Islet precursor cell (in vitro differentiated cells): ENCODE data around the gene NHLH1.

Experiments
- DNase-seq: peaks from one replicate; pipeline ENCODE4 v3.0.0-alpha.2; 2018

The NHLH1 gene

GRCh38 chr1:160366731-160367515 is at the start of gene NHLH1:
NHLH1 (plus strand) TSS chr1:160367071; CDS start chr1:160370732, 3,661 bp downstream.
- DNase-seq = no peak

GRCh38 chr1:160322831-160323230 is 44.0 kb upstream of the NHLH1 start:
- DNase-seq = no peak

GRCh38 chr1:160325252-160325651 is 41.6 kb upstream of the NHLH1 start:
- no peak for DNase-seq

GRCh38 chr1:160326418-160326817 is 40.5 kb upstream of the NHLH1 start:
- DNase-seq = no peak

GRCh38 chr1:160328184-160328583 is 38.7 kb upstream of the NHLH1 start:
- DNase-seq = no peak

- no peak for DNase-seq
Observed at GRCh38 chr1:160330119-160330518, 36.8 kb upstream of the NHLH1 start.

- DNase-seq = no peak
Observed at GRCh38 chr1:160332516-160332915, 34.4 kb upstream of the NHLH1 start.

- no peak for DNase-seq
Observed at GRCh38 chr1:160338580-160338979, 28.3 kb upstream of the NHLH1 start.

GRCh38 chr1:160340146-160340545 is 26.7 kb upstream of the NHLH1 start:
- no peak for DNase-seq

GRCh38 chr1:160340866-160341265 is 26.0 kb upstream of the NHLH1 start:
- DNase-seq = no peak

- no peak for DNase-seq
Observed at GRCh38 chr1:160342526-160342925, 24.3 kb upstream of the NHLH1 start.

GRCh38 chr1:160342953-160343869 is 23.7 kb upstream of the NHLH1 start, which contains the start of the genes COPA and NCSTN:
COPA (minus strand) TSS chr1:160343250; CDS start chr1:160343170, 80 bp downstream.
NCSTN (plus strand) TSS chr1:160343383; CDS start chr1:160343397, 14 bp downstream.
- DNase-seq = peak; percentile 98

GRCh38 chr1:160344241-160344640 is 22.6 kb upstream of the NHLH1 start:
- no peak for DNase-seq

- no peak for DNase-seq
Observed at GRCh38 chr1:160344936-160345335, 21.9 kb upstream of the NHLH1 start.

- DNase-seq = no peak
Observed at GRCh38 chr1:160346463-160346862, 20.4 kb upstream of the NHLH1 start.

- no peak for DNase-seq
Observed at GRCh38 chr1:160346958-160347357, 19.9 kb upstream of the NHLH1 start.

- no peak for DNase-seq
Observed at GRCh38 chr1:160351629-160352028, 15.2 kb upstream of the NHLH1 start.

GRCh38 chr1:160352555-160352954 is 14.3 kb upstream of the NHLH1 start:
- no peak for DNase-seq

- no peak for DNase-seq
Observed at GRCh38 chr1:160353223-160353622, 13.6 kb upstream of the NHLH1 start.

- peak; percentile 66 for DNase-seq
Observed at GRCh38 chr1:160354388-160354985, 12.4 kb upstream of the NHLH1 start.

- no peak for DNase-seq
Observed at GRCh38 chr1:160357286-160358002, 9.4 kb upstream of the NHLH1 start.

- DNase-seq = no peak
Observed at GRCh38 chr1:160358073-160358472, 8.8 kb upstream of the NHLH1 start.
